Right lobe of liver (tissue), 4 donors: ENCODE data around the gene NRXN3.

Experiments
- CTCF ChIP-seq, 4 donors: fragments of 200-600 bp in 3 of 4; fragments of 450-650 bp in 1 of 4; IDR thresholded peaks; one replicate each; pipeline versions ENCODE4 v1.5.1 to v1.8.0; 2016 to 2022; ENCODE audit warnings: antibody characterized with exemption in 4 of 4, mild to moderate bottlenecking in 2 of 4
- POLR2A ChIP-seq: fragments of 450-650 bp; IDR thresholded peaks from one replicate; pipeline ENCODE4 v1.6.1; 2017; ENCODE audit warnings: antibody characterized with exemption, mild to moderate bottlenecking
- donor health status: DM: no; HTN: no; CAD: no.
- donor health status: DM: no; HTN: no; CAD: no.
- donor health status: DM: no; HTN: yes; CAD: no.

- TF ChIP-seq POLR2A = no peak
- no peak for TF ChIP-seq CTCF (IDR thresholded peaks at IDR 0.05)
These were observed 461.4 kb downstream of the NRXN3 start for GRCh38 chr14:78631551-78631950.
